GM12878 (cell line): Measurements from ENCODE around the gene CCDC138.

Source experiments
- BACH1 ChIP-seq: fragments of 450-650 bp; IDR thresholded peaks from 2 replicates; pipeline ENCODE4 v1.6.1; 2017; ENCODE audit warnings: mild to moderate bottlenecking, borderline replicate concordance
- HDGF ChIP-seq: fragments of 450-650 bp; IDR thresholded peaks from 2 replicates; pipeline ENCODE4 v1.6.1; 2016; ENCODE audit warnings: antibody characterized with exemption
- SREBF2 ChIP-seq: IDR thresholded peaks from 2 replicates; pipeline ENCODE4 v1.6.1; 2012; ENCODE audit warnings: mild to moderate bottlenecking, low read length
- ZSCAN29 ChIP-seq: fragments of 450-650 bp; IDR thresholded peaks from 2 replicates; pipeline ENCODE4 v1.6.1; 2017; ENCODE audit warnings: mild to moderate bottlenecking, moderate library complexity
- TF ChIP-seq, protein P1 (sequence below), 3 experiments: IDR thresholded peaks in 2 of 3; conservative IDR thresholded peaks in 1 of 3; 2 replicates each; pipeline ENCODE4 v1.5.1; 2011; ENCODE audit warnings: low read depth in 3 of 3, low read length in 3 of 3, mild to moderate bottlenecking in 3 of 3, control low read depth in 2 of 3, moderate library complexity in 2 of 3, inconsistent platforms in 1 of 3, mixed read lengths in 1 of 3; ENCODE audit not compliant: control insufficient read depth in 2 of 3, insufficient read depth in 1 of 3; ENCODE audit errors: extremely low read depth in 1 of 3

DNA sequence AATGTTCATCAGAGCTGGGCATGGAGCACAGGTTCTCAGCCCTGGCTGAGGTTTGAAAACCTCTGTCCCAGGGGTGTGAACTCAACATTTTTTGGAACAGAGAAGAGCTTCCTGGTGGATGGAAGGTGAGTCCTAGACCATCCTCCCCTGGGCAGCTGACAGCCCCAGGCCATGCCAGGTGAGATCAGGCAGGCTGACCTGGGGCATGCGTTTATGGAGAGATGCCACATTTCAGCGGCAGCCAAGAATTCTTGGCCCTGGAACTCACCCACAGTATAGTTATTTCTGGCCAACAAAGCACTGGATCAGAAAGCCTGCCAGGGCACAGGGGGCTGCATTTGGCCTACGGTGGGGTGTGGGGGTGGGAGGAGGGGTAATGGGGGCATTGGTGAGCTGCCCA lies 118.6 kb downstream of the CCDC138 start:
- no peak for TF ChIP-seq ZSCAN29
- TF ChIP-seq SREBF2: no peak
- no peak for TF ChIP-seq HDGF
- no peak for TF ChIP-seq BACH1
- TF ChIP-seq, protein P1, sequence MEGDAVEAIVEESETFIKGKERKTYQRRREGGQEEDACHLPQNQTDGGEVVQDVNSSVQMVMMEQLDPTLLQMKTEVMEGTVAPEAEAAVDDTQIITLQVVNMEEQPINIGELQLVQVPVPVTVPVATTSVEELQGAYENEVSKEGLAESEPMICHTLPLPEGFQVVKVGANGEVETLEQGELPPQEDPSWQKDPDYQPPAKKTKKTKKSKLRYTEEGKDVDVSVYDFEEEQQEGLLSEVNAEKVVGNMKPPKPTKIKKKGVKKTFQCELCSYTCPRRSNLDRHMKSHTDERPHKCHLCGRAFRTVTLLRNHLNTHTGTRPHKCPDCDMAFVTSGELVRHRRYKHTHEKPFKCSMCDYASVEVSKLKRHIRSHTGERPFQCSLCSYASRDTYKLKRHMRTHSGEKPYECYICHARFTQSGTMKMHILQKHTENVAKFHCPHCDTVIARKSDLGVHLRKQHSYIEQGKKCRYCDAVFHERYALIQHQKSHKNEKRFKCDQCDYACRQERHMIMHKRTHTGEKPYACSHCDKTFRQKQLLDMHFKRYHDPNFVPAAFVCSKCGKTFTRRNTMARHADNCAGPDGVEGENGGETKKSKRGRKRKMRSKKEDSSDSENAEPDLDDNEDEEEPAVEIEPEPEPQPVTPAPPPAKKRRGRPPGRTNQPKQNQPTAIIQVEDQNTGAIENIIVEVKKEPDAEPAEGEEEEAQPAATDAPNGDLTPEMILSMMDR (IDR thresholded peaks at IDR 0.05 in 2 of 3, conservative IDR thresholded peaks at IDR 0.05 in 1 of 3; ENCODE audit: control insufficient read depth in 2 of 3, extremely low read depth in 1 of 3, insufficient read depth in 1 of 3, low read depth in 3 of 3, low read length in 3 of 3): no peak
